Esophagus mucosa (tissue), 1 donor: ENCODE results near the gene PDE8A. TPM values are rescaled to one million over a fixed set of nuclear protein-coding genes. Genes with fewer than 3 reads are reported as not detected.

Experiments used
- ATAC-seq: fragments of 200-7000 bp; cut with Tn5 transposase; one replicate; pipeline ENCODE4 v1.9.1; 2020
- total RNA-seq: library from RNA; stranded (reverse); gene quantifications from one replicate; pipeline ENCODE4 v1.2.4, GENCODE V29; 2023
- donor health status: DM: yes; HTN: yes; CAD: no.

The PDE8A gene
- total RNA-seq, 1 donor from 2014 or later = 12.4 TPM

DNA sequence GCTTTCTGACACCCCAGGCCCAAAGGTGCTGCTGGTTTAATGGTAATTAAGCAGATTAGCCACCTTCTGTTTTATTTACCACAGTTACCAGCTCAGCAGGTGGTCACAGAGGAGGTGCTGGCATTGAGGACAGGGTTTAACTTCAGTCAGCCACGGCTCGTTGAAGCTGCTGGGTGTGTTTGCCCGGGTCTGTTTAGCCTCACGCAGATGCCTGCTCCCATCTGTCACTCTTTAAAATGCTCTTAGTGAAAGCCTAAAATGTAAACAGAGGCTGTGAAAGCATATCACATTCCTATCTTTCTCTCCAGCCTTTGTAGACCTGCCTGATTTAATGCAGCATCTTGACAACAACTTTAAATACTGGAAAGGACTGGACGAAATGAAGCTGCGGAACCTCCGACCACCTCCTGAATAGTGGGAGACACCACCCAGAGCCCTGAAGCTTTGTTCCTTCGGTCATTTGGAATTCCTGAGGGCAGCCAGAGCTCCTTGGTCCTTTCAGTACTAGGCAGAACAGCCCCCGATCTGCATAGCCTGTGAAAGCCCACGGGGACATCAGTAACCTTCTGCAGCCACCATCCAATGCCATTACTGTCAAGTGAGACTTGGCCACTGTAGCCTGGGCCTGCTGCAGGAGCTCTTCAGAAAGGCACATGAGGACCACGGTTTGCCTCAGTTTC is 156.0 kb downstream of the PDE8A start:
- no peak for ATAC-seq

DNA sequence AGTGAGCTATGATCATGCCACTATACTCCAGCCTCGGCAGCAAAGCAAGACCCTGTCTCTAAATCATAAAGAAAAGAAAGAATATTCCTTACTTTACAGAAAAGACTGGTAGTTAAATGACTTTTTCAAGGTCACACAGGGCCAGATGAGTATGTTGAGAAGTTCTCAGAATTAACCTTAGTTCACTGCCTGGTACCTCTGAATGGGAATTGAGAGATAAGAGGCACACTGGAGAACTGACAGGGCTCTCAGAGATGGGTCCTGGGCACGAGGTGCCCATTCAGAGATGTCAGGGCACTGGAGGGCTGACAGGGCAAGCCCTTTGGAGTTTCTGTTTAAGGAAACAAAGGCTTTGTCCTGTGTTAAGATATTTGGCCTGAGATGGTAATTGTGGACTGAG is 157.7 kb downstream of the PDE8A start:
- no peak for ATAC-seq

DNA sequence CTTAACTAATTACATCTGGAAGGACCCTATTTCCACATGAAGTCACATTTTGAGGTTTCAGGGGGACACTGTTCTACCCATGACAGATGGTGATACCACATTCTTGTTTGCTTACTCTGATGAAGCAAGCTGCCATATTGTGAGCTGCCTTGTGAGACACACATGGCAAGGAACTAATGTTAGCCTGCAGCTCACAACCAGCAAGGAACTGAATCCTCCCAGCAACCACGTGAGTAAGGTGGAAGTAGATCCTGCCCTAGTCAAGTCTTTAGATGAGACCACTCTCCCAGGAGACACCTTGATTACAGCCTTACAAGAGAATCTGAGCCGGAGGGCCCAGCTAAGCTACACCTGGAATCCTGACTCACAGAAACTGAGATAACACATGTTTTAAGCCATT is 160.1 kb downstream of the PDE8A start:
- ATAC-seq = no peak

DNA sequence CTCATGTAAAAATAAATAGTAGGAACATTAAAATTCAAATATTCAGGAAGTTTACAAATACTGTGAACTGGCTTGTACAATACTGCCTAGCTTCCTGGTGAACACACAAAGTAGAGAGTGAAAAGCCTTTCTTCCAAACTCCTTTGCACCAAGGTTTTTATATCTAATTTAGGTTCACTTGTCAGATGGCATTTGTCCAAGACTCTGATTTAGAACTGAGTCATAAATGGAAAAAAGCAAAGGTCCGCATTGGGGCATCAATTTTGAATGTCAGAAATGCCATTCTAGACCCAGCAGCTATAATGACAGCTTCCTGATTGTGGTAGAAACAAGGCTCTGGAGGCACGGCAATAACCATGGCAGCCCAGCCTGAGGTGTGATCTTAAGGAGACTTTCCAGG is 160.7 kb downstream of the PDE8A start:
- ATAC-seq = peak; percentile 23

DNA sequence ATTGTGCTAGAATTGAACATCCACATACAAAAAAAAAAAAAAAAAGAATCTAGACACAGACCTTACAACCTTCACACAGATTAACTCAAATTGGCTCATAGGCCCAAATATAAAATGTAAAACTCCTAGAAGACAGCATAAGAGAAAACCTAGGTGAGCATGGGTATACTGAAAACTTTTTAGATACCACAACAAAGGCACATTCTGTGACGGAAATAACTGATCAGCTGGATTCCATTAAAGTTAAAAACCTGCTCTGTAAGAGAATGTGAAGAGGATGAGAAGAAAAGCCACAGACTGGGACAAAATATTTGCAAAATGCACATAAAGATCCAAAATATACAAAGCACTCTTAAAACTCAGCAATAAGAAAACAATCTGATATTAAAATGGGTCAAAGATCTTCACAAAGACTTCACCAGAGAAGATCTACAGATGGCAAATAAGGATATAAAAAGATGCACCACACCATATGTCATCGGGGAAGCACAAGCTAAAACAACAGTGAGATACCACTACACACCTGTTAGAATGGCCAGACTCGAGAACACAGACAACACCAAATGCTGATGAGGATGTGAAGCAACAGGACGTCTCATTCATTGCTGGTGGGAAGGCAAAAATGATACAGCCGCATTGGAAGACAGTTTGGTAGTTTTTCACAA is 167.9 kb downstream of the PDE8A start:
- ATAC-seq = no peak

DNA sequence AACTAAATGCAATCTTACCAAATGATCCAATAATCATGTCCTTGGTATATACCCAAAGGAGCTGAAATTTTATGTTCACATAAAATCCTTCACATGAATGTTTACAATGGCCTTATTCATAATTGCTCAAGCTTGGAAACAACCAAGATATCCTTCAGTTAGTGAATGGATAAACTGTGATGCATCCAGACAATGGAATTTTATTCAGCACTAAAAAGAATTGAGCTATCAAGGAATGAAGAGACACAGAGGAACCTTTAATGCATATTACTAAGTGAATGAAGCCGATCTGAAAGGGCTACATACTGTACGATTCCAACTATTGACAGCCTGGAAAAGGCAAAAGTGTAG is 168.4 kb downstream of the PDE8A start:
- ATAC-seq = no peak

DNA sequence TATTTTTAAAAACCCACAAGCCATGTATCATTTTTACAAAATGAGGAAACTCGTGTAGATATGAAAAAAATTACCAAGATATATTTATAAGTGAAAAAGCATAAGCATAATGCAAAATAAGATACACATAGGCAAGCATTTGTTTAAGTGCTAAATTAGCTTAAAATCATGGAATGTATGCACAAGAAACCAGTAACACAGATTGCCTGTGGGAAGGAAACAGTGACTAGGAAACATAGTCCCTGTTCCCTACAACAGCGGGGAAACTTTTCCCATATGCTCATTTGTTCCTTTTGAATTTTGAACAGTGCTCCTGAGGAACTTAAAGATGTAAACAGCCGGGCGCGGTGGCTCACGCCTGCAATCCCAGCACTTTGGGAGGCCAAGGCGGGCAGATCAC is 169.5 kb downstream of the PDE8A start:
- ATAC-seq = no peak

DNA sequence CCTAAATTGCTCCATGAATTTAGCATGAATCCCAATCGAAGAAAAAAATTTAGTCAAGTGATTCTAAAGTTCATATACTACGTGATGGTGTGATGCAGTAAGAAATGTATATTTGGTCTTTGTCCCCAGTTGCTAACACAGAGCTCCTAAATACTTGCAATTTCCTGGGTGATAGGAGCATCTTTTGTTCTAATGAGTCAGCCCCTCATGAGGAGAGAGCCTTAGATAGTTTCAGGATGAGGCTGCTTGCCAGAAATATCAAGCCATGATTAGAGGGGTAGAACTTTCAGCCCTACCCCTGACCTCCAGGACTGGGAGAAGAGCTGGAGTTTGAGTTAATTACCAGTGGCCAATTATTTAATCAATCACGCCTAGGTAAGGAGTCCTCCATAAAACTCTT is 170.2 kb downstream of the PDE8A start:
- ATAC-seq = no peak

DNA sequence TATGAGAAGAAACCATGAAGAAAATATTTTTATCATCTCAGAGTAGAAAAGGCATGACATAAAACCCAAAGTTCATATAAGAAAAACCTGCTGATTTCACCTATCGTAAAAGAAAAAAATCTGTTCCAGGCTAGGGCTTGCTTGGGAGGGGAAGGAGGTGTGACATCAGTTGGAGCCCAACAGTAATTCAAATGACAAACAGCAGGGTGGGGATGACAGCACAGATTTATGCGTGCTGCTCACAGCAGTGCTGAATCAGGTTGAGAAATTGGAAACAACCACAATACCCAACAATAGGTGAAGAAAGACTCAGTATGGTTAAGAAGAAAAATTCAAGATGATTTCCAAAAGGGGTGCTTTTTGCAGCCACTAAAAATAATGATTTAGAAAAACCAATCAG is 172.4 kb downstream of the PDE8A start:
- ATAC-seq = peak; percentile 81

DNA sequence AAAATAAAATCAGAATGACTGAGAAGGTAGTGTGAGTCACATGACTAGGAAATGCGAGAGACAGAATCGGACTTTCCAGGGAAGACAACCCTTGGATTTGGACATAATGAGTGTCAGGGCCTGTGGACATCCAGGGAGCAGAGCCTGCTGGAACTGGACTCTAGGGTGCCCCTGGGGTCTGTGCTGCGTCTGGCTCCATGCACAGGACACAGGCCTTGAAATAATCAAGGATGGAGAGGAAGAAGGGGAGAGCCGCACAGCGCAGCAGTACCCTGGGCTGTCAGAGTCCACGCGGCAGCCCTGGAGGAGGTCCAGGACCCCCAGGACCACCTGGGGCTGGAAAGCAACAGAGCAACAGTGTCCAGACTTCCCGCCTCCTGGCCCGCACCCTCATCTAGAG is 173.7 kb downstream of the PDE8A start:
- ATAC-seq = no peak

DNA sequence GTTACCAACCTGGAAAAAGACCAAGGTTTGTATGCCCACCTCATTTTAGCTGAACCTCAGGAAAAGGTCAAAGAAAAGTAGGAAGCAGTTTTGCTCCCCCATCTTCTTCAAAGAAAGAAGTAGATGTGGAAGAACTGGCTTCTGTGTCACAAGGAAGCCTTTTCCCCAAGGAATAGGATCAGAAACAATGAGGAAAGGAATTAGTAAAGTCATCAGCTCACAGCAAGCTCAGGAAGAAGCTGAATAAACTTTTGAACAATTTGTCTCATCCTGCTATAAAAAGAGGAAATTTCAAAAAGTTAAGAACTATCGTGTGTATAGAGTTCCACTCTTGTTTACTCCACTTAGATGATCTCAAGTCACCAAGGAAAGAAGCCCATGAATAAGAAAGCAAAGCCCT is 174.2 kb downstream of the PDE8A start:
- no peak for ATAC-seq

DNA sequence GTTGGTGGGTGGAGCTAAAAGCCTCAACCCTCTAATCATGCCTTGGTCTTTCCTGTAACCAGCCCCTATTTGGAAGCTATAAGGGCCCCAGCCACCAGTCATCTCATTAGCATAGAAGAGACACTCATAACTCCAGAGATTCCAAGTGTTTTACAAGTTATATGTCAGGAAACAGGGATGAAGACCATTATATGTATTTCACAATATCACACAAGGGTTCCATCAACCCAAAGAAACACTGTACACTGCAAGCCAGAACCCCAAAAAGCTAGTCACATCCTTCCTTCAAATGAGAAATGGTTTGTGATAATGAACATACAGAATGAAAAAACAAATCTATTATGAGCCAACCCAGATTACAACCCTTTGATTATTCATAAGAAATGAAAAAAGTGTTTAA is 175.7 kb downstream of the PDE8A start:
- ATAC-seq = no peak

DNA sequence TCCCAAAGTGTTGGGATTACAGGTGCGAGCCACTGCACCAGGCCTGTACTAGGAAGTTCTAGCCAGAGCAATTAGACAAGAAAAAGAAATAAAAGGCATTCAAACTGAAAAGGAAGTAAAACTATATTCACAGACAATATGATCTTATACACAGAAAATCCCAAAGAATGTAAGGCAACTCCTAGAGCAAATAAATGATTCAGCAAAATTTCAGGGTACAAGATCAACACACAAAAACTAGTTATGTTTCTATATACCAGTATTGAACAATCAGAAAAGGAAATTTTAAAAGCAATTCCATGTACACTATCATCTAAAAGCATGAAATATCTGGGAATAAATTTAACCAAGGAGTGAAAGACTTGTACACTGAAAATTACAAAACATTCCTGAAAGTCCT is 180.6 kb downstream of the PDE8A start:
- no peak for ATAC-seq

DNA sequence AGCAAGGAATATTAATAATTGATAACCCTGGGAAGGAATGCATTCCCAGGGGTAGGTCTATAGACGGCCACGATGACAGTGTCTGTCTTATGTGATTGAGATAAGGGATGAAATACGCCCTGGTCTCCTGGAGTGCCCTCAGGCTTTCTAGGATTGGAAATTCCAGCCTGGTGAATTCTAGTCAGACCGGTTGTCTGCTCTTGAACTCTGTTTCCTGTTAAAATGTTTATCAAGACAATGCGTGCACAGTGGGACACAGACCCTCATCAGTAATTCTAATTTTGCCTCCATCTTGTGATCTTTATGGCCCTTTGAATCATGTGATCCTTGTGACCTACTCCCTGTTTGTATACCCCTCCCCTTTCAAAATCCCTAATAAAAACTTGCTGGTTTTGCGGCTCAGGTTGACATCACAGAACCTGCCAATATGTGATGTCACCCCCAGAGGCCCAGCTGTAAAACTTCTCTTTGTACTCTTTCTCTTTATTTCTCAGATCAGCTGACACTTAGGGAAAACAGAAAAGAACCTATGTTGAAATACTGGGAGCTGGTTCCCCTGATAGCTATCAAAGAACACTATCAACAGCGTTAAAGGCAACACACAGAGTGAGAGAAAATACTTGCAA is 183.3 kb downstream of the PDE8A start:
- ATAC-seq = no peak

DNA sequence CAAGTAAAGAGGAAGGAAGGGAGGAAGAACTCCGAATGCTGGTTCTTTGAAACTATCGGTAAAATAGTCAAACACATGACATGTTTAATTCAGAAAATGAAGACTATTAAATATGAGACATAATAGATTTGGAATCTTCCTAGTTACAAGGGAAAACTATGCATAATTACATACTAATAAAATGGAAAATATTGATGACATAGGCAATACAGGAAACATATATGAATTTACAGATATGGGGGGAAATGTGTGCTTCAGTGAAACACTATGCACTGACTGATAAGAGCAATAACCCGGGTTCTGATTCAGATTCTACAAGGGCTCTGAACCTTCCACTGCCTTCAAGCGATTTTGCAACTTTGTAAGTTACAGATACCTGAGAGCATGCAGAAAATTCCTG is 185.9 kb downstream of the PDE8A start:
- no peak for ATAC-seq

DNA sequence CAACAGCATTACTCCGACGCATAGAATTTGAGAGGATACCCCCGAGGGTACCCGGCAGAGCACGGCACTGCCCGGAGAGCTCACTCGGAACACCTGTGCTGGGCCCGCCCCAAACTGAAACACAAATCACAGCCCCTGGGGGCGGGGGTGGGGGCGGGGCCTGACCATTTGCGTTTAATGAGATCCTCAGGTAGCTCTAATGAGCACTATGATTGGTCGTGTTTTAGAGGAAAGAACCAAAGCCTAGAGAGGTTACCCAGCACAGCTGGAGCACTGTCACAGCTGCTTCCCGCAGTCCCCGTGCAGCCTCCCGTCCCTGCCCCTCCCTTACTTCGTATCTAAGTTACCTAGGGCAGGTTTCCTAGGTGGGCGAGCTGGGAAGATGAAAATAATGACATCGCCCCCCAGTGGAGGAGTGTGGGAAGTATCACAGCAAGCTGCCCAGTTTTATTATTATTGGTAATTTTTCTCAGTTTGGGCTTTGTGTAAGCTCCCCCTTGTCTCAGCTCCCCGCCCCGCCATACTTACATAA is 187.1 kb downstream of the PDE8A start:
- ATAC-seq = peak; percentile 87

DNA sequence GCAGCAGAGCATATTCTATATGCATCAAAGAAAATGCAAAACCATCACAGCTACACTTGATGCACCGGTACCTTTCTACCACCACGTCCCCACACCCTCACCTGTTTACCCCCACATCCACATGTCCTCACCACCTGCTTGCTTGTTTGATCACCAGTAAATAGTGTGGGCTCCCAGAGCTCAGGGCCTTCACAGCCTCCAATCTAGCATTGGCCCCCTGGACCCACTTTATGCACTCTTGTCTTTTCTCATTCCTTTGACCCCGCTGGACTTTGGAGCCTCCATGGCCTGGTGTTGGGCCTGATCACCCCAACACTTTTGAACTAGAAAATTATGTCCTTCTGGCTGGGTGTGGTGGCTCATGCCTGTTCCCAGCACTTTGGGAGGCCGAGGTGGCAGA is 190.1 kb downstream of the PDE8A start:
- ATAC-seq = no peak

DNA sequence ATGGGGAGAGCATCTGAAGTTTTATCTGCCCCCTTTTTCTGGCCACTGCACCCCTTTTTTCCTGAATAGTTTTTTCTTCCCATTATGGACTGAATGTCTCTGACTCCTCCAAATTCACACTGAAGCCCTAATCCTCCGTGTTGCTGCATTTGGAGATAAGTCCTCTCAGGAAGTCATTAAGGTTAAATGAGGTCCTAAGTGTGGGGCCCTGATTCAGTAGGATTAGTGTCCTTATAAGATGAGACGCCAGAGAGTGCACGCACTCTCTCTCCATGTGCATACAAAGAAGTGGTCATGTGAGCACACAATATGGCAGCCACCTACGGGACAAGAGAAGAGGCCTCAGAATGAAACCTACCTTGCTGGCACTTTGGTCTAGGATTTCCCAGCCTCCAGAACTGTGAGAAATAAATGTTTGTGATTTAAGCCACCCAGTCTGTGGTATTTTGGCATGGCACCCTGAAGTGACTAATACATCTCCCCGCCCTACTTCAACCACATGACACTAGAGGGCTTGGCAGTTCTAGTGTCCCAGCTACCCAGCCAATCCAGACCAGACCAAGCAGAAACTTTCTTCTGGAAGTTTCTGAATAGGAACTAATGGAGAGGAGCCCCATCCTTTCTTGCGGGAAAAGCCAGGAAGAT is 191.3 kb downstream of the PDE8A start:
- peak; percentile 31 for ATAC-seq

DNA sequence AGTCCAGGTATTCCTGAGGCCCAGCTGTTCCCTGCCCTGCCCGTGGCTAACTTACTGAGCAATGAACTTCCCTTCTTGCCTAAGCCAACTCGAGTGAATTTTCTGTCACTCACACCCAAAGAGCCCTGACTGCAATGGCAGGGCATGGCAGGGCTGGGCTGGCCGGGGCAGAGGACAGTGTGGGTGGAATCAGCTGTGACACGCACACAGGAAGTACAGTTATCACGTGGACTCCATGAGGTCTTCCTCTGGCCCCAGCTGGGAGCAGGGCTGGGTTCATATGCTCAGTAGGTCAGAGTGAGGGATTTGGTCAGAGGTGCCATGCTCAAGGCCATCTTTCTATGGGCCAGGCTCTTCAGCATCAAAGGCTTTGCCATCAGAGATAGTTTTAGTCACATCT is 192.0 kb downstream of the PDE8A start:
- peak; percentile 84 for ATAC-seq

DNA sequence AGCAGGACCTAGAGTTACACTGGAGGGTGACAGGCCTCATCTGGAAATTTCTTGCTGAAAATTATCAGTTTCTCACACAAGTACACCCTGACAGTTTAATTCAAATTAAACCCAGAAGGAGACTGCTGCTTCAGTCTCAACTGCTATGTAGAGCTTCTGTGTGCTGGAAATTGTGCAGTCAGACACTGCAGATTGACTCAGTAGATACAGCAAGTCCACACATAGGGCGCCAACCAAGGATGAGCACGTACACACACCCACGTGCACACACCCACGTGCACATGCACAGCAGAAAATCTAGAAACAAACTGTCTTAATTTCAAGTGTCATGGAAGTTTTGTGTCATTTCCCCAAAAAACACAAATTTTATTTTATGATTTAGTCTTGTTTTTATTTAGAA is 192.9 kb downstream of the PDE8A start:
- ATAC-seq = no peak

DNA sequence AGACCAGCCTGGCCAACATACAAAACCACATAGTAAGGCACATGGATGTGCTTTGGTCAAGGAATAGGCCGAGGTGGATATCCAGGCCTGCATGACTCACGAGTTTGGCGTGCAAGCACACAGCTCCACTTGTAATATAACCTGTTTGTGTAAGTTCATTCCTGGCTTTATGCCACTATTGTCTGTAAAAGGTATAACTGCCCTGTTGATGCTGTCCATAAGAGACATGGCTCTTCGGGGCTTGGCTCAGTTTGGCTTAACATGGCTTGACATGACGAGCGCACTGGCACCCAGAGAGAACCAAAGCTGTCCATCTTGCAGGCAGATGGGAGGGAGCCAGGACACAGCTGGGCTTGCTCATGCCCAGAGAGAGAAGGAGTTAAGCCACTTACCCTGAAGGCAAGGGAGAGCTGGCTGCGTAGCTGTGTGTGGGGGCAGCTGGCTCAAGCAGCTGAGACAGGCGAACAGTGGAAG is 195.4 kb downstream of the PDE8A start:
- peak; percentile 73 for ATAC-seq

DNA sequence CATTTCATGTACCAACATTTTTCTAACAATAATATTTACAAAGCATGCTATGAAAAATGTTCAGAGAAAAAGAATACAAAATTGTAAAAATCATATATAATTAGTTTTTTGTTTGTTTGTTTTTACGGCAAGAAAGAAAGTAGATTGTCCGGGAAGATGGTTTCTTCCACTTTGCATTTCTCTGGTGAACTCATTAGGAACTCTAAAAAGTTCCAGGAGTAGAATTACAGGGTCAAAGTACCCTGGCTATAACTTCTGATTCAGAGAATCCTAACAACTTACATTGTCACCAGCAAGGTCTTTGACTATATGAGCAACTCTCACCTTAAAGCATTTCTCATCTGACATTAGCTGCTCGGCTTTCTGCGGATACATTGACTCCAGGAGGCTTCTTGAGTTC is 196.7 kb downstream of the PDE8A start:
- no peak for ATAC-seq

DNA sequence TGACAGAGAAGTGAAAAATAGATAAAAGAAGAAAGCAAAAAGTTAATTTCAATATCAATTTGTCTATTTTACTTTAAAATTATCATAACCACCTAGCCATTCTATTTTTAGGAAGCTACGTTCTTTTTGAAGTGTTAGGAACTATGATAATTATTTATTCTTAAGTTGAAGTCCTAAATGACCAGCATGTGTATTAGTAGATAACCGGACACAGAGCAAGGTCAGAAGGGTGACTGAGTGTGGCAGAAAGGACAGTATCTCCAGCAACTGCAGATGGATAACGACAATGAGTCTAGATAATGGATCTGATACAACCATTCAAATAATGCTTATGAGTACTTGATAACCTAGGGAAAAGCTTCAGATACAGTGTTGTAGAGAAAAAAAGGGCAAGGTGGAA is 198.0 kb downstream of the PDE8A start:
- no peak for ATAC-seq
